GM19397 (cell line): ENCODE measurements around the gene PIK3AP1.
"Not testable (repeated sequence)": the region's sequence is repeated elsewhere in the genome, so short reads cannot be mapped to it uniquely, and the experiment has no call there.

Source experiments
- ATAC-seq: cut with Tn5 transposase; IDR thresholded peaks from one replicate; pipeline ENCODE4 v1.9.1; 2021; ENCODE audit warnings: mild to moderate bottlenecking, moderate library complexity; ENCODE audit not compliant: unreplicated experiment

The PIK3AP1 gene

DNA sequence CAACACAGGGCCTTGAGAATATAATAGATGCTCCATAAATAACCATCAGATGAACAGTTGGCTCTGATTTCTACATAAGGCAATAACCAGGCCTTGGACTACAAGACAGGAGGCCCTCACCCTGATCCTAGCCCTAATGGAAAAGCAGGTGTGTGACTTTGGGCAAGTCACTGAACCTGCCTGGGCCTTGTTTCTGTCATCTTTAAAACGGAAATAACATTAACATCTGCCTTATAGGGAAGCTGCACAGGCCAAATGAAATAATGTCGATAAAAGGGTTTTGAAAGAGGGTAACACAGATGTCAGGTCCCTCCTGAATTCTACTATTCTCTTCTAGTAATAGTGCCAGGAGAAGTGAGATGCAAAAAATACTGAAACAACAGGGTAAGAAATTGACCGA, 20.7 kb downstream of the PIK3AP1 start:
- ATAC-seq = no peak

- not testable (repeated sequence) for ATAC-seq
These were observed 22.0 kb downstream of the PIK3AP1 start for GRCh38 chr10:96698305-96698704.

GRCh38 chr10:96697438-96697837, 22.9 kb downstream of the PIK3AP1 start:
- ATAC-seq = no peak

DNA sequence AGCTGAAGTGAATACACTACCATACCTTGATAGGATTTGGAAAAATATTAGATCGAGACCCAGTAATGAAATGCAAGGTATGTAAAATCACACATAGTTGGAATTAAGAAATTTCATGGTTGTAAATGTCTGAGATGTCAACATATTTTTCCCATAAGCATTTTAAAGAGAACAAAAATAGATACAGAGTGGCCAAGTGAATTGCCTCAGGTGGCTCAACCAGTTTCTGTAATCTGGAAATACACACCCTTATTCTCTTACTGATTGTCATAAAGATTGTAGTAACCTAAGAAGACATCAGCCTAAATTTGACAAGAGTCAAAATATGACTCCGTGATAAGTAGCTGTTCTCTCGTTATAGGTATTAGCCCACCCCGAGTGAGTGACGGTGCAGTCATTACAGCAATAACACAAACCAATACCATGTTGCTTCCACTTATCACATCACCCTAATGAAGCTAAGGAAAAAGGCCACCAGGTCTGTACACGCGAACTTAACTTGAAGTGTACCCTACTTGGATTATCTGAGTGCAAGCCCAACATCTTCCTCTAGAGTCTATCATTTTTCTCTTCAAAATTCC, 23.4 kb downstream of the PIK3AP1 start:
- ATAC-seq = no peak

DNA sequence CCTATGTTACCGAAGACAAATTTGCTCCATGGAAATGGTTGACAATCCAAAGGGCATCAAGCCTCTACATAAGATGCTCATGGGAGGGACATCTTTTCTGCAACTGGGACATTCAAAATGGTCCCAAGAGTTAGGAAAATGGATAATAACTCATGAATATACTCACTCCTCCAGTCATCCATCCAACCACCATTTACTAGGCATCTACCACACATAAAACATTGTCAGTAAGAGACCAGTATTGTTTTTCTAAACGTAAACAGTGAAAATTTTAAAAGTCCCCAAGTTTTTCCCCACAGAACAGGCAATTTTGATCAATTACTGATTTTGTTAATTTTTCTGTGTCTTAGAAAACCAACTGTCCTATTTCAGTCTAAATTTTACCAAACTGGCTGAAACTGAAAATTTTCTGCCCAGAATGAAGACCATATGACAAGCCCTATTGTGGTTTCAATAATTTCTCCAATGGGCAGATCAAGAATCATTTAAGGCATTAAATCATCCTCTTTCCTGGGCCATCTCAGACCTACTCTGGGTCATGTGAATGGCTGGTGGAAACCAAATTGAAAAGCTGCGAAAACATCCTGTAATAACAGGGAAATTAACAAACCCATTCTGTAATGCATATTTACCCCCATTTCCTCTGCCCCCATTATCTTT, 24.2 kb downstream of the PIK3AP1 start:
- ATAC-seq = no peak

- ATAC-seq = no peak
These were observed 24.9 kb downstream of the PIK3AP1 start for GRCh38 chr10:96695366-96695765.

GRCh38 chr10:96693431-96693830, 26.9 kb downstream of the PIK3AP1 start:
- ATAC-seq = no peak

DNA sequence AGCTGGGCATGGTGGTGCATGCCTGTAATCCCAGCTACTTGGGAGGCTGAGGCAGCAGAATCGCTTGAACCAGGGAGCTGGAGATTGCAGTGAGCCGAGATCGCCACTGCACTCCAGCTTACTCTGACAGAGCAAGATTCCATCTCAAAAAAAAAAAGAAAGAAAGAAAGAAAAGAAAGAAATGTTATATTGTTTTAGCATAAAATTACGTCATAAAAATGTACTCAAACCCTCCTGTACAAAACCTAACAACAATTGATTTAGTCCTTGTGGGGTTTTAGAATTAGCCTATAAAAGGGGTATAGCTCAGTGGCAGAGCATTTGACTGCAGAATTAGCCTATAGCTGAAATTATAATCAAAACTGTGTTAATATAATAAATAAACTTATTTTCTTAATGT, 27.9 kb downstream of the PIK3AP1 start:
- no peak for ATAC-seq

GRCh38 chr10:96691761-96692160, 28.6 kb downstream of the PIK3AP1 start:
- no peak for ATAC-seq

DNA sequence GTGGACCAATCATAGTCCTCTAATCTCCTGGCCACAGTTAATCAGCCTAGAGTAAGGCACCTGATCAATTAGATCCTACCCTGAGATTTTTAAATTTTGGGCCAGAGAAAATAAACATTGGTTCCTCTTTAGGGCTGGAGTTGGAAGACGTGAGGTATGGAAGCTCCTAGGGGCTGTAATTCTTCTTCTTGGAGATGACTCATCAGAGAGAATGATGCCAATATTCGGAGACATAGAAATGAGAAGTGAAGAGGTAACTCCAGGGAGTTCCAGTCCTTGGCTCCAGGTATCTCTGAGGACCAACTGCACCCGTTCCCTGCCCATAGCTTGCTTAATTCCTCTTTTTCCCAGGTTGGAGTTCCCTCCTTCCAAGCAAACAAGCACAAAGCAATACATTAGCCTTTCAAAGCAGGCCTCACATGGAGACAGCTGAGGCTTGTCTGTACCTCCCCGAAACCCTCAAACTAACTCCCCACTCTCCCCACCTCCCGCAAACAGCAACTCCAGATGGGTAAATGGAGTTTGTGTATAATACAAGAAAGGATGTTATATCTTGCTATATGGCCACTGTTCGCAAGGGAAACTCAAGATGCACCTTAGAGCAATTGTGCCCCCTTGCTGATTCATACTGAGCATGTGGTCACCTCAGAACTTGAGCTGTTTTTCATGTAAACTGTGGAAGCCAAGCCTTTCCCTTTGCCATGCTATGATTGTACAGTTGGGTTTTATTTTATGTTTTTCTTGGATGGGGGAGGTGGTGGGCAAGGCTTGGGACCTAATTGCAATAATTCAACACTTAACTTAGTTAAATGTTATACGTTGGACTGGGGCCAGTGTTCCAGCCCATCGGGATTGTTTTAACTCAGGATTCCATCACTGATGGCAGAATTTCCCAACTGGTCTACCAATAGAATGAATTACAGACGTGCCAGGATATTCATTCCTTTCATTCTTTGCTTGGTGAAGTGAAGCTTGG, 29.3 kb downstream of the PIK3AP1 start:
- no peak for ATAC-seq

- ATAC-seq = no peak
These were observed 31.5 kb downstream of the PIK3AP1 start for GRCh38 chr10:96688789-96689188.

- ATAC-seq = no peak
These were observed 32.8 kb downstream of the PIK3AP1 start for GRCh38 chr10:96687317-96688012.

DNA sequence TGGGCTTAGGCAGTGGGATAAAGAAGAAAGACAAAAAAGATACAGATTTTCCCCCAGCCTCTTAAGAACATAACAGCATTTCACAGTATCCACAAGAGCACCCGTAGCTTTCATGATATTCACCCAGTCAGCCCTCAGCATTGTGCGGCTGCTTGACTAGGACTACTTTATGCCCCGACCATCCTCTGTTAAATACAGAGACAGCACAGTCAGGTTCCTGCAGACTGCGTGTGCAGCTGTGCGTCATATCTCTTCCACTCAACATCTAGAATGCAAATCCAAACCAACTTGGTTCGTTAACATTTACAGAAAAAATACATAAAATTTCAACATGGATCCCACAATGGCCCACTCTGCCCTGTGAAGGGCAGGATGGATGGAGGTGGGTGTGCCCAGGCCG, 33.8 kb downstream of the PIK3AP1 start:
- no peak for ATAC-seq

DNA sequence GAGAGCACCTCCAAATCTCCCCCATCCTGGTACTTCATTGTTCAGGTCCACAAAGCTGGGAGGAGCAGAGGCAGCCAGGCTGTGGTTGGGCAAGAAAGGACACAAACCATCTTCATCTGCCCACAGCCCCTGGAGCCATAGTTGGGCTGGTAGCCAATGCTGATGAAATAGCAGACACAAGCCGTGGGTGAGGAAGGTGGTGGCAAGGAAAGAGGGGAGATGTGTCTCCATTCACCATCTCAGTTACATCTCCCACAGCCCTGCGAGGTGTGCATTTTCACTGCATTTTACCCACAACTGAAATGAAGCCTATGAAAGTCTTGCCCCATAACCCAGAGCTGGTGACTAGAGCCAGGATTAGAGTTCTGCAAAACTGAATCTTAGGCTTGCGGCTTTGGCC, 35.0 kb downstream of the PIK3AP1 start:
- ATAC-seq = no peak

DNA sequence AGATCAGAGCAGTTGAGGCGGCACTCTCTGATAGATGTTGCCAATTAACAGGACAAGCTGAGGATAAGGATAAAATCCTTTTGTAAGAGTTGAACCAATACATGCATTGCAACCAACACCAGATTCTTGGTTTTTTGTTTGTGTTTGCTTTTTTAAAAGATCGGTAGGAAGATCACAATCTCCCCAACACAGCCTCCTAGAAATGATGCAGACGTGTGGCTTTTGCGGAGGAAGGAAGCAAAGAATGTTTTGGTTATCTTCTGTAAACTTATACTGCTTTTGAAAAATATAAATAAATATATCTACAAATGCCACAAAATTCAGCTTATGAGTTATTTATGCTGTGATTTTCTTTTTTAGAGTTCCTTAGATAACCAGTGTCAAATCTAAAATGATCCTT, 35.5 kb downstream of the PIK3AP1 start:
- no peak for ATAC-seq

DNA sequence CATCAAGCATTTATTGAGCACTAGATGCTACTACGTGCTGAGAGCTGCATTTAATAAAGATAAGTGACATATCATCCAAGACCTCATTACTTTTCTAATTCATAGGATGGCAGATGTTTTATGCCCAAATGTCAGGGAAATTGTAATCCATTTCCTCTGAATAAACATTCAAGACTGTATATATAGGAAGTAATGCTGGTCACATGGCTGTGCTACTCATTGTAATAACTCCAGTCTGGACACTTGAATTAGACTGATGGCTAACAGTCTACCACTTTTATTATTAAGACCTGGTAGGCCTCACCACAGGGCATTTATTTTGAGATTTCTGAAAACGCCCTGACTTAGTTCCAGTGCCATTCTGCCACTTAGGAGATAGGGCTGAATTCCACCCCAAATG, 36.6 kb downstream of the PIK3AP1 start:
- ATAC-seq = no peak

GRCh38 chr10:96683065-96683464, 37.2 kb downstream of the PIK3AP1 start:
- ATAC-seq = no peak

- no peak for ATAC-seq
These were observed 38.8 kb downstream of the PIK3AP1 start for GRCh38 chr10:96681524-96681923.

GRCh38 chr10:96680463-96680862, 39.9 kb downstream of the PIK3AP1 start:
- not testable (repeated sequence) for ATAC-seq

- no peak for ATAC-seq
These were observed 41.6 kb downstream of the PIK3AP1 start for GRCh38 chr10:96678725-96679124.
